Measurements from ENCODE around the gene WWOX. TPM values are rescaled to one million over a fixed set of nuclear protein-coding genes. Genes with fewer than 3 reads are reported as not detected.

WWOX gene
- total RNA-seq, 1 donor from 2014 or later, result 12.6 TPM

- TF ChIP-seq CTCF (IDR thresholded peaks at IDR 0.05; ENCODE audit: insufficient read depth, low read length, severe bottlenecking), result no peak
- Histone ChIP-seq H3K36me3 (ENCODE audit: control insufficient read depth, insufficient read depth, low read length) (no peaks in the 10 kb centered on the region), H3K27me3 (ENCODE audit: control insufficient read depth, insufficient read depth, low read length) (no peaks in the 10 kb centered on the region), H3K4me3 (ENCODE audit: low read depth, low read length) (no peak overlapping the region)
- DNase-seq (ENCODE audit: low read depth) (no peak), FAIRE-seq (no peak)
These were observed 160.4 kb downstream of the WWOX start for GRCh38 chr16:78259873-78260272.

- no peak for FAIRE-seq
- Histone ChIP-seq H3K27me3 (ENCODE audit: control insufficient read depth, insufficient read depth, low read length) (no peaks in the 10 kb centered on the region), H3K4me3 (ENCODE audit: low read depth, low read length) (no peak overlapping the region), H3K36me3 (ENCODE audit: control insufficient read depth, insufficient read depth, low read length) (no peaks in the 10 kb centered on the region)
- no peak for TF ChIP-seq CTCF (IDR thresholded peaks at IDR 0.05; ENCODE audit: insufficient read depth, low read length, severe bottlenecking)
- no peak for DNase-seq (ENCODE audit: low read depth)
These were observed 165.2 kb downstream of the WWOX start for GRCh38 chr16:78264642-78265041.

- FAIRE-seq (no peak), DNase-seq (ENCODE audit: low read depth) (no peak)
- no peaks in the 10 kb centered on the region for H3K27me3 ChIP-seq (ENCODE audit: control insufficient read depth, insufficient read depth, low read length)
- H3K4me3 ChIP-seq (ENCODE audit: low read depth, low read length), result no peak overlapping the region
- no peaks in the 10 kb centered on the region for H3K36me3 ChIP-seq (ENCODE audit: control insufficient read depth, insufficient read depth, low read length)
- TF ChIP-seq CTCF (IDR thresholded peaks at IDR 0.05; ENCODE audit: insufficient read depth, low read length, severe bottlenecking), result no peak
These were observed 169.8 kb downstream of the WWOX start for GRCh38 chr16:78269256-78269655.

GRCh38 chr16:78271981-78272380, 172.5 kb downstream of the WWOX start:
- FAIRE-seq (no peak), DNase-seq (ENCODE audit: low read depth) (no peak)
- Histone ChIP-seq H3K4me3 (ENCODE audit: low read depth, low read length) (no peak overlapping the region), H3K27me3 (ENCODE audit: control insufficient read depth, insufficient read depth, low read length) (no peaks in the 10 kb centered on the region), H3K36me3 (ENCODE audit: control insufficient read depth, insufficient read depth, low read length) (no peaks in the 10 kb centered on the region)
- no peak for TF ChIP-seq CTCF (IDR thresholded peaks at IDR 0.05; ENCODE audit: insufficient read depth, low read length, severe bottlenecking)

GRCh38 chr16:78274771-78275170, 175.3 kb downstream of the WWOX start:
- FAIRE-seq, result no peak
- H3K27me3 ChIP-seq (ENCODE audit: control insufficient read depth, insufficient read depth, low read length), result no peaks in the 10 kb centered on the region
- no peak overlapping the region for H3K4me3 ChIP-seq (ENCODE audit: low read depth, low read length)
- TF ChIP-seq CTCF (IDR thresholded peaks at IDR 0.05; ENCODE audit: insufficient read depth, low read length, severe bottlenecking), result no peak
- no peaks in the 10 kb centered on the region for H3K36me3 ChIP-seq (ENCODE audit: control insufficient read depth, insufficient read depth, low read length)
- DNase-seq (ENCODE audit: low read depth), result no peak

- no peak for TF ChIP-seq CTCF (IDR thresholded peaks at IDR 0.05; ENCODE audit: insufficient read depth, low read length, severe bottlenecking)
- no peaks in the 10 kb centered on the region for H3K36me3 ChIP-seq (ENCODE audit: control insufficient read depth, insufficient read depth, low read length)
- DNase-seq (ENCODE audit: low read depth) (no peak), FAIRE-seq (no peak)
- H3K4me3 ChIP-seq (ENCODE audit: low read depth, low read length), result no peak overlapping the region
- H3K27me3 ChIP-seq (ENCODE audit: control insufficient read depth, insufficient read depth, low read length), result no peaks in the 10 kb centered on the region
These were observed 176.0 kb downstream of the WWOX start for GRCh38 chr16:78275420-78275819.

Measured in bronchial epithelial cell (primary cell).